Body of pancreas (tissue), 4 donors: Measurements from ENCODE around the gene STON1. TPM values are rescaled to one million over a fixed set of nuclear protein-coding genes. Genes with fewer than 3 reads are reported as not detected.
"Not testable (repeated sequence)": the region's sequence is repeated elsewhere in the genome, so short reads cannot be mapped to it uniquely, and the experiment has no call there.

ENCODE experiments used
- ATAC-seq: fragments of 150-250 bp; one replicate; pipeline ENCODE4 v1.9.1; 2016
- DNase-seq, 4 donors: peaks; one replicate each; pipeline ENCODE4 v3.0.0-alpha.2; 2019
- H3K27ac ChIP-seq, 4 donors: fragments of 200-600 bp; sonication (generic); 1 replicate in 3 of 4; 2 replicates in 1 of 4; pipeline versions ENCODE4 v1.5.1 to v1.6.1; 2016 to 2019; ENCODE audit warnings: mild to moderate bottlenecking in 1 of 4, mixed read lengths in 1 of 4, moderate library complexity in 1 of 4
- H3K27me3 ChIP-seq, 2 donors: fragments of 200-600 bp; sonication (generic); one replicate each; pipeline ENCODE4 v1.6.0; 2016; ENCODE audit warnings: mild to moderate bottlenecking in 1 of 2
- H3K36me3 ChIP-seq, 2 donors: fragments of 200-600 bp; sonication (generic); replicated peaks in 1 of 2; 2 replicates each; pipeline ENCODE4 v1.5.1; 2016; ENCODE audit warnings: low read depth in 2 of 2; ENCODE audit not compliant: insufficient read depth in 1 of 2
- H3K4me1 ChIP-seq: fragments of 200-600 bp; sonication (generic); one replicate; pipeline ENCODE4 v1.6.0; 2016
- H3K4me3 ChIP-seq, 2 donors: fragments of 200-600 bp; sonication (generic); 1 replicate in 1 of 2; 2 replicates in 1 of 2; pipeline ENCODE4 v1.5.1; 2016 to 2019
- H3K9me3 ChIP-seq, 3 donors: fragments of 200-600 bp; sonication (generic); 1 replicate in 2 of 3; 2 replicates in 1 of 3; pipeline ENCODE4 v1.5.1; 2016
- CTCF ChIP-seq, 7 experiments: fragments of 450-650 bp in 4 of 7; fragments of 200-600 bp in 3 of 7; sonication (generic) in 3 of 7; IDR thresholded peaks; one replicate each; pipeline ENCODE4 v1.5.1; 2016 to 2019; ENCODE audit warnings: antibody characterized with exemption in 7 of 7
- POLR2A ChIP-seq, 3 donors: fragments of 450-650 bp; IDR thresholded peaks; one replicate each; pipeline ENCODE4 v1.6.1; 2016; ENCODE audit warnings: antibody characterized with exemption in 3 of 3, mild to moderate bottlenecking in 2 of 3
- WGBS, 2 donors: methylation state at CpG; one replicate each; pipeline ENCODE4 v1.1.5; 2017; 5-methylcytosine and 5-hydroxymethylcytosine counted together
- intact Hi-C: fragments of 100-400 bp; cut with DNase I; formaldehyde crosslinking; loops from one replicate; pipeline ENCODE4 v1.15.1; 2023
- total RNA-seq, 2 donors: library from RNA; depleted of rRNA; stranded (reverse); fragments of >200 nt; gene quantifications; one replicate each; pipeline ENCODE4 v1.1.0, GENCODE V29; 2016

Gene STON1
- total RNA-seq, 2 donors from 2014 or later, result 9.1 to 24.1 TPM

GRCh38 chr2:48601349-48601748 is 71.4 kb downstream of the STON1 start:
- WGBS, 2 donors, result 25 to 32% methylated on average over 7 of the region's 7 CpGs
- DNase-seq, result peak in 2 of 4 donors; percentile 7 to 20
- ATAC-seq, result no peak

GRCh38 chr2:48605482-48606175 is 75.7 kb downstream of the STON1 start:
- H3K4me3 ChIP-seq, result no peak overlapping the region
- H3K9me3 ChIP-seq, result no peaks in the 10 kb centered on the region
- no peaks in the 10 kb centered on the region for H3K27me3 ChIP-seq
- intact Hi-C loops, result no loop called here
- no peak for DNase-seq
- H3K27ac ChIP-seq, result no peak overlapping the region
- no peaks in the 10 kb centered on the region for H3K36me3 ChIP-seq
- WGBS, 2 donors, result 72 to 73% methylated on average over 5 of the region's 5 CpGs
- H3K4me1 ChIP-seq, result no peaks in the 10 kb centered on the region
- ATAC-seq, result no peak
- TF ChIP-seq POLR2A (IDR thresholded peaks at IDR 0.05), result no peak

More at GRCh38 chr2:48601349-48601748, 71.4 kb downstream of the STON1 start:
- no peaks in the 10 kb centered on the region for H3K4me1 ChIP-seq
- H3K9me3 ChIP-seq, result no peaks in the 10 kb centered on the region
- no peaks in the 10 kb centered on the region for H3K36me3 ChIP-seq
- no peak overlapping the region for H3K4me3 ChIP-seq
- no peaks in the 10 kb centered on the region for H3K27me3 ChIP-seq
- intact Hi-C loops, result no loop called here
- no peak for TF ChIP-seq POLR2A (IDR thresholded peaks at IDR 0.05)
- peak in 4 of 7 experiments; percentile 10 to 21 (median 16) for TF ChIP-seq CTCF (IDR thresholded peaks at IDR 0.05)
- H3K27ac ChIP-seq, result no peak overlapping the region

GRCh38 chr2:48607307-48608014 is 77.5 kb downstream of the STON1 start:
- 58 to 64% methylated on average over 10 of the region's 10 CpGs for WGBS, 2 donors
- no peak for ATAC-seq

GRCh38 chr2:48613211-48613610 is 83.3 kb downstream of the STON1 start:
- WGBS, 2 donors, result 46 to 48% methylated on average over 2 of the region's 2 CpGs

More at GRCh38 chr2:48607307-48608014, 77.5 kb downstream of the STON1 start:
- Histone ChIP-seq H3K36me3 (no peaks in the 10 kb centered on the region), H3K27me3 (no peaks in the 10 kb centered on the region), H3K9me3 (no peaks in the 10 kb centered on the region), H3K4me3 (no peak overlapping the region), H3K27ac (no peak overlapping the region), H3K4me1 (no peaks in the 10 kb centered on the region)
- DNase-seq, result no peak
- intact Hi-C loops, result no loop called here
- no peak for TF ChIP-seq CTCF (IDR thresholded peaks at IDR 0.05)
- TF ChIP-seq POLR2A (IDR thresholded peaks at IDR 0.05), result no peak

GRCh38 chr2:48614581-48614980 is 84.6 kb downstream of the STON1 start:
- DNase-seq, intact Hi-C loops, ATAC-seq: not testable (repeated sequence)

More at GRCh38 chr2:48613211-48613610, 83.3 kb downstream of the STON1 start:
- intact Hi-C loops, result no loop called here
- ATAC-seq (no peak), DNase-seq (no peak)
- H3K9me3 ChIP-seq, result no peaks in the 10 kb centered on the region
- no peaks in the 10 kb centered on the region for H3K27me3 ChIP-seq
- H3K4me3 ChIP-seq, result no peak overlapping the region
- no peaks in the 10 kb centered on the region for H3K36me3 ChIP-seq
- H3K27ac ChIP-seq, result no peak overlapping the region
- no peaks in the 10 kb centered on the region for H3K4me1 ChIP-seq
- TF ChIP-seq POLR2A (IDR thresholded peaks at IDR 0.05) (no peak), CTCF (IDR thresholded peaks at IDR 0.05) (no peak)

More at GRCh38 chr2:48614581-48614980, 84.6 kb downstream of the STON1 start:
- not testable (repeated sequence) for H3K4me3 ChIP-seq, H3K4me1 ChIP-seq, H3K9me3 ChIP-seq, H3K27ac ChIP-seq, H3K27me3 ChIP-seq, H3K36me3 ChIP-seq
- 92% methylated on average over 19 of the region's 35 CpGs; no CpG with 5 or more reads in 1 of the 2 donors for WGBS, 2 donors
